IMR-90 (cell line): Measurements from ENCODE around the gene BCL2L1.

Experiments used
- BHLHE40 ChIP-seq: fragments of 150-350 bp; IDR thresholded peaks from 2 replicates; pipeline ENCODE4 v1.6.1; 2016; ENCODE audit warnings: mild to moderate bottlenecking, low read depth, low read length
- CEBPB ChIP-seq: IDR thresholded peaks from 2 replicates; pipeline ENCODE4 v1.6.1; 2012; ENCODE audit warnings: low read depth, low read length, improper control_type of control experiment
- CTCF ChIP-seq: conservative IDR thresholded peaks from 2 replicates; pipeline ENCODE4 v1.5.1; 2012; ENCODE audit warnings: mild to moderate bottlenecking, low read depth, low read length, improper control_type of control experiment
- ELK1 ChIP-seq: fragments of 150-350 bp; IDR thresholded peaks from 2 replicates; pipeline ENCODE4 v1.6.1; 2016; ENCODE audit warnings: low read depth, mild to moderate bottlenecking, low read length, moderate library complexity, borderline replicate concordance
- FOS ChIP-seq: fragments of 150-350 bp; IDR thresholded peaks from 2 replicates; pipeline ENCODE4 v1.6.1; 2016; ENCODE audit warnings: low read depth, low read length
- MAFK ChIP-seq: IDR thresholded peaks from 2 replicates; pipeline ENCODE4 v1.6.1; 2012; ENCODE audit warnings: low read depth, low read length, improper control_type of control experiment
- MAZ ChIP-seq: IDR thresholded peaks from 2 replicates; pipeline ENCODE4 v1.6.1; 2012; ENCODE audit warnings: low read depth, mild to moderate bottlenecking, low read length, improper control_type of control experiment, moderate library complexity, borderline replicate concordance
- MXI1 ChIP-seq: IDR thresholded peaks from 2 replicates; pipeline ENCODE4 v1.6.1; 2012; ENCODE audit warnings: low read depth, mild to moderate bottlenecking, low read length, moderate library complexity, borderline replicate concordance
- POLR2A ChIP-seq: IDR thresholded peaks from 2 replicates; pipeline ENCODE4 v1.6.1; 2012; ENCODE audit warnings: mild to moderate bottlenecking, low read depth, low read length
- RAD21 ChIP-seq: IDR thresholded peaks from 2 replicates; pipeline ENCODE4 v1.6.1; 2012; ENCODE audit warnings: low read length, improper control_type of control experiment
- RFX5 ChIP-seq: IDR thresholded peaks from 2 replicates; pipeline ENCODE4 v1.8.0; 2012; ENCODE audit warnings: low read depth, mild to moderate bottlenecking, low read length, moderate library complexity
- SMC3 ChIP-seq: fragments of 150-350 bp; IDR thresholded peaks from 2 replicates; pipeline ENCODE4 v1.6.1; 2016; ENCODE audit warnings: low read depth, mild to moderate bottlenecking, antibody characterized with exemption, low read length, moderate library complexity
- USF2 ChIP-seq: fragments of 150-350 bp; IDR thresholded peaks from 2 replicates; pipeline ENCODE4 v1.6.1; 2017; ENCODE audit warnings: mild to moderate bottlenecking, antibody characterized with exemption, low read length, low read depth

GRCh38 chr20:31674895-31675827 lies 47.5 kb downstream of the BCL2L1 start:
- TF ChIP-seq RFX5 (no peak), SMC3 (no peak), MAZ (no peak), POLR2A (no peak), CTCF (no peak), MAFK (no peak), BHLHE40 (no peak), RAD21 (no peak), CEBPB (no peak), USF2 (no peak), FOS (no peak), ELK1 (no peak), MXI1 (no peak)
